AG09319 (cell line): ENCODE measurements around the gene SLC7A4.
A peak's percentile ranks its signal among the peaks of the same experiment; 100 is the strongest.

Experiments
- DNase-seq: peaks from one replicate; pipeline ENCODE4 v3.0.0-alpha.2; 2010; ENCODE audit warnings: low read depth; ENCODE audit errors: extremely low read depth
- TF ChIP-seq, protein P1 (sequence below): IDR thresholded peaks from 2 replicates; pipeline ENCODE4 v1.5.1; 2011; ENCODE audit warnings: low read depth, mild to moderate bottlenecking, inconsistent platforms, low read length, moderate library complexity

Gene SLC7A4

DNA sequence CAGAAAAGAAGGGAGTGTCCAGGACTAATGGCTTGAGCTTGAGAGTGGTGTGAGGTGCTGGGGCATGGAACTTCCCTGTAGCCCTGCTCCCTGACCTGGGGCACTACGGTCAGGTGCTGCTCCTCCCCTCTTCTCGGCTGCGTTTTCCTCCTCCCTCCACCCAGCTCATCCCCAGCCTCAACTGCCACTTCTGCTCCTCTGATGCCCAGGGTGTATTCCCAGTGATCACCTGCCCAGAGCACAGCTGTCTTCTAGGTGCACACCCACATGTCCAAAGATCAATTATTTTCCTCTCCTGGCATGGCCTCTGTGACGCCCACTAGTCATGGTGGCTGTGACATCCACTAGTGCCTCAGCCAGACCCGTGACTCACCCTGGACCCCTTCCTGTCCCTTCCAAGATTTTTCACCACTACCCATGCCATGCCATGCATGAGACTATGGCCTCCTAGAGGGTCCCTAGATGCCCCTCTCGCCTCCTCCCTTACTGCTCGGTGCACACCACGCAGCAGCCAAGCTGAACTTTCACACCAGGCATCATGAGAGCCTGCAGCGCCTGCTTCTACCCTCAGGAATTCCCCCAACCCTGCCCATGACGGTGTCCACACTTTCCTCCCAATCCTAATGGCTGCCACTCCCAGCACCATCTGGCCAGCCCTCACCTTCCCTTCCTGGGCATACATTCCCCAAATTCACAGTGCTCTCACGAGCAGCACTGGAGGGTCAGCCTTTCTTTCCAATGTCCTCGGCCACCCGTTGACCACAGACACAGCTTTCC lies 15.5 kb downstream of the SLC7A4 start:
- TF ChIP-seq, protein P1, sequence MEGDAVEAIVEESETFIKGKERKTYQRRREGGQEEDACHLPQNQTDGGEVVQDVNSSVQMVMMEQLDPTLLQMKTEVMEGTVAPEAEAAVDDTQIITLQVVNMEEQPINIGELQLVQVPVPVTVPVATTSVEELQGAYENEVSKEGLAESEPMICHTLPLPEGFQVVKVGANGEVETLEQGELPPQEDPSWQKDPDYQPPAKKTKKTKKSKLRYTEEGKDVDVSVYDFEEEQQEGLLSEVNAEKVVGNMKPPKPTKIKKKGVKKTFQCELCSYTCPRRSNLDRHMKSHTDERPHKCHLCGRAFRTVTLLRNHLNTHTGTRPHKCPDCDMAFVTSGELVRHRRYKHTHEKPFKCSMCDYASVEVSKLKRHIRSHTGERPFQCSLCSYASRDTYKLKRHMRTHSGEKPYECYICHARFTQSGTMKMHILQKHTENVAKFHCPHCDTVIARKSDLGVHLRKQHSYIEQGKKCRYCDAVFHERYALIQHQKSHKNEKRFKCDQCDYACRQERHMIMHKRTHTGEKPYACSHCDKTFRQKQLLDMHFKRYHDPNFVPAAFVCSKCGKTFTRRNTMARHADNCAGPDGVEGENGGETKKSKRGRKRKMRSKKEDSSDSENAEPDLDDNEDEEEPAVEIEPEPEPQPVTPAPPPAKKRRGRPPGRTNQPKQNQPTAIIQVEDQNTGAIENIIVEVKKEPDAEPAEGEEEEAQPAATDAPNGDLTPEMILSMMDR: no peak
- DNase-seq: no peak

DNA sequence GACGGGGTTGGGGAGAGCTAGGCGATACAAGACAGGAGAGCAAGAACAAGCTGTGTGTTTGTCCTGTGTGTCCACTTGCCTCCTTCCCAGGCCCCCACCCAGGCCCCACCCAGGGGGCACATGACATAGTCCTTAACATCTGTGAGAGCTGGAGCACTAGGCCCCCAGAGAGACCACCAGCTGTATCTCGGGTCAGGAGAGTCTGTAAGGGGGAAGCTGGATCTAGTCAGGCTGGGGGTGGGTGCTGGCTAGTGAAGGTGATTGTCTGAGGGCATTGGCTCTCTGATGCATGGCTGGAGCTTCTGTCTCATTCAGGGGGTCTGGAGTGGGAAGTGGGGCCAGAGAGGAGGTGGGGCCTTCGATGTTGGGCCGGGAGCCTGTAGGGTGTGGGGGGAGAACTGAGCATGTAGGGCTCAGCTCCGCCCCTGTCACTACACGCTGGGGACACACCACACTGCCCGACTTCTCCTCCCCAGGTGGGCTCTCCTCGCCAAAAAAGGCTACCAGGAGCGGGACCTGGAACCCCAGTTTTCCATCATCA lies 16.8 kb downstream of the SLC7A4 start:
- TF ChIP-seq, protein P1: no peak
- DNase-seq: no peak

DNA sequence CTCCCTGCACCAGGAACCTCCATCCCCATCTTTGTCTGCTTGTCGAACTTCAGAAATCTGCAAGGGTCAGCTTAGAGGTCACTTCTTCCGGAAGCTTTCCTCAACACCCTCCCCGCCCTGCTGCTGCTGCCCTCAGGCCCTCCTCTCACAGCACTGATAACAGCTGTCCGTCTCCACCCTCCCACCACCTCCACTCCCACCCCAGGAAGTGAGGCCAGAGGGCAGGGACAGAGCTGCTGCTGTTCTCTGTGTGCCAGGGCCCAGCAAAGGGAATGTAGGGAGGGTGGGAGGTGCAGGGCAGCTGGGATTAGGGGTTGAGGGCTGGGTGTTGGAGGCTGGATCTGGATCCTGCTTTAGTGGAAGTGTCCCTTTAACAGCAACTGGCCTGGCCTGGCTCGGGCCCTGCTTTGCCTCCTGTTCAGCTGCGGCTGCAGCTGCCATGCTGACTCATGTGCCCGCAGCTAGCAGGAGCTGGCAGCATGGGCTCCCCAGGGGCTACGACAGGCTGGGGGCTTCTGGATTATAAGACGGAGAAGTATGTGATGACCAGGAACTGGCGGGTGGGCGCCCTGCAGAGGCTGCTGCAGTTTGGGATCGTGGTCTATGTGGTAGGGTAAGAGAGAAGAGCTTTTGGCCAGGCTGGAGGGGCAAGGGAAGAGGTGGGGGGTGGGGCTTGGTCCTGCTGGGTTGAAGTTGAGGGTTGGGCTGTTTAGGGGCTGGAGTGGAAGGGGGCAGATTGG lies 17.5 kb downstream of the SLC7A4 start, which contains the start of gene P2RX6:
TSS of gene P2RX6 (plus strand) at position 440 of the 740 bp plus-strand sequence. CDS start at position 450, 10 bp downstream.
- no peak for DNase-seq
- TF ChIP-seq, protein P1: no peak

DNA sequence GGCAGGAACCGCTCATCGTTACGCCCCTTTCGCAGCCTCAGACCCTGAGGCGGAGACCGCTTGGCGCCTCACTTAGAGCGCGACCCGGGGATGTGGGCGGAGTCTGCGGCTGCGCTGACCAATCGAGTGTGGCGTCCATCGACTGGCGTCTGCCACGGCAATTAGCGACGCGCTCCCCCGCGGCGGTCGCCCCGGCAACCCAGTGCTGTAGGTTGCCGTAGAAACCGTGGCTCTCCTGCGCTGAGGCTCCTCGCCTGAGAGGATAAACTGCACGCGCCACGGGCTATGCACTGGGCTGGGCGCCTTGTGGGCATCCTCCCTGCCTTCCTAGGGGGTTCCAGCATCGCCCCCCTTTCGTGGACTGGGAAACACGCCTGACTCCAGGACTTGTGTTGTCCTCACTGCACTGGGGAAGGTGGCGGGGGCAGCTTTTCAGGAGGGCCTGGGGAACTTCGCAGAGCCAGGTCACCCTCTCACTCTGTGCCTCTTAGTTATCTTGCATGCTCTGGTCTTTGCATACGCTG lies 18.1 kb downstream of the SLC7A4 start:
- TF ChIP-seq, protein P1: no peak
- peak; percentile 71 for DNase-seq

DNA sequence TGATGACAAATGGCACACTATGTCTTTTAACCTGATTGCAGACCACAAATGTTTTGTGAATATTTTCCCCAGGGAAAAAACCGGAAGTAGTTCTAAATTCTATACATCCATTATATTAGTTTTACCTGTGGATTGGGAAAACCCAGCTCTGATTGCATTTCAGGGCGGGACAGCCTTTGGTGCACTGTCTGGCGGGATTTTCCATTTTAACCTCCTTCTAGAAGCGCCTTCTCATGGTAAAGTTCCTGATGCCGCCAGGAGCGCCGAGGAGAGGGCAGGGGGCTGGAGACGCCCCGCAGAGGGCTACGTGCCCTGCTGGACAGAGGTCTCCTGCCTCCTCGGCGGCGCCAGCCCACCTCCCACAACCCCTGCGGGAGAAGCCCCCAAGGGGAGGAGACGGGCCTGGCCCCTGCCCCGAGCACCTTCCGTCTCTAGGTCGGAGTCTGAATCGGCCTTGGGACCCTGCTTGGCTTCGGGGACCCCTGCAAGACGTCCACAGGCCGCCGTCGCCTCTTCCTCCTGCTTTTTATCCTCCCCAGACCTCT lies 18.6 kb downstream of the SLC7A4 start:
- TF ChIP-seq, protein P1: no peak
- DNase-seq: no peak

DNA sequence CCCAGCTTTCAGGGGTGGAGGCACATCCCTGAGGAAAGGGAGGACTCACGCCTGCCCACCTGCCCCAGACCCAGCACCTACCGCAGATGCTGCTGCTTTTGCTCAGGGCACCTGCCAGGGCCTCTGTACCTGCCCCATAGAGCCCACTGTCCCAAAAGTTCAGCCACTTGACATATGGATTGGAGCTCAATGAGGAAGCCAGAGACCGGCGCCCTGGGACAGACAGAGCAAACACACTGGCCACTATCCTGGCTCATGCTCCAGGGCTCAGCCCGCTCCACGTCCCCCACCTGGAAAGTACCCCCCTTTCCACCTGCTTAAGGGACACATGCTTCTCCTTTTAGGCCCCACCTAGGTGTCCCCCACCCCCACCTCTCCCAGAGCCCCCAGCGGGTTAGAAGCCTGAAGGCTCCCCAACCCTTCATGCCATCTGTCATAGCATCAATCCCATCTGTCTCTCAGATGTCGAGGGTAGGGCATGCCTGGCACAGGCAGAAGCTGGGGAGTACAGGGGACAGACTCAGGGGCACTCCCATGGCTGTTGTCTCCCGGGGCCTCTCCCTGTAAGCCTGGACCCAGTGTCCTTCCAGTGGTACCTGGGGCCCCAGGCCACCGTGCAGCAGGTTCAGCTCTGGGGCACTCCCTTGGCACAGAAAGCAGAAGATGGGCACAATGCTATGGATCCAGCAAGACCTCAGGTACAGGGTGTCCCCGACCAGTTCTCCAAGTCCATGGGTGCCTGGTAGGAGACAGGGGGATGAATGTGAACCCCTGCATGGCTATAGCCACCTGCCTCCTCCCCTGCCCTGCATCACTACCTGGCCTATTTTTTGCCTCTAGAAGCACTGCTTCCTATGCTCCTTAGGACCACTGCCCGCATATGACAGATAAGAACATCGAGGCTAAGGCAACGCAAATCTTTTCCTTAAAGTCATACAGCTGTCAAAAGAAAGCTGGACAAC lies 19.6 kb downstream of the SLC7A4 start:
- TF ChIP-seq, protein P1: no peak
- no peak for DNase-seq
